GM18951 (cell line): ENCODE data around the gene RASAL2.

ENCODE experiments used
- POLR2A ChIP-seq: IDR thresholded peaks from 4 replicates; pipeline ENCODE4 v1.6.1; 2011; ENCODE audit warnings: mild to moderate bottlenecking; ENCODE audit not compliant: insufficient read length, insufficient read depth; ENCODE audit errors: extremely low read depth
- in situ Hi-C: fragments of 300-500 bp; cut with MboI; formaldehyde crosslinking; loops from one replicate; pipeline ENCODE4 v1.12.0; 2022; ENCODE audit warnings: low sequenced_read_pairs, mixed read lengths, inconsistent platforms; ENCODE audit not compliant: unreplicated experiment

RASAL2 gene

GRCh38 chr1:178060789-178061556, 32.9 kb upstream of the RASAL2 start:
- in situ Hi-C loops = no loop called here
- no peak for TF ChIP-seq POLR2A

GRCh38 chr1:178061620-178062019, 32.3 kb upstream of the RASAL2 start:
- in situ Hi-C loops = no loop called here
- TF ChIP-seq POLR2A = no peak

GRCh38 chr1:178064191-178064821, 29.6 kb upstream of the RASAL2 start:
- in situ Hi-C loops = no loop called here
- TF ChIP-seq POLR2A = no peak

- in situ Hi-C loops = no loop called here
- TF ChIP-seq POLR2A = no peak
Measured at GRCh38 chr1:178065250-178065649, 28.7 kb upstream of the RASAL2 start.

GRCh38 chr1:178066296-178066907, 27.5 kb upstream of the RASAL2 start:
- TF ChIP-seq POLR2A = no peak
- in situ Hi-C loops = no loop called here

- in situ Hi-C loops = no loop called here
- TF ChIP-seq POLR2A = no peak
Measured at GRCh38 chr1:178066908-178067614, 26.8 kb upstream of the RASAL2 start.

- in situ Hi-C loops = no loop called here
- no peak for TF ChIP-seq POLR2A
Measured at GRCh38 chr1:178071811-178072210, 22.1 kb upstream of the RASAL2 start.

- TF ChIP-seq POLR2A = no peak
- in situ Hi-C loops = no loop called here
Measured at GRCh38 chr1:178072326-178072725, 21.6 kb upstream of the RASAL2 start.

- in situ Hi-C loops = no loop called here
- no peak for TF ChIP-seq POLR2A
Measured at GRCh38 chr1:178075333-178075732, 18.6 kb upstream of the RASAL2 start.

- in situ Hi-C loops = no loop called here
- TF ChIP-seq POLR2A = no peak
Measured at GRCh38 chr1:178076607-178077006, 17.3 kb upstream of the RASAL2 start.

GRCh38 chr1:178077917-178078316, 16.0 kb upstream of the RASAL2 start:
- in situ Hi-C loops = no loop called here
- TF ChIP-seq POLR2A = no peak

- in situ Hi-C loops = no loop called here
- TF ChIP-seq POLR2A = no peak
Measured at GRCh38 chr1:178086294-178086693, 7.6 kb upstream of the RASAL2 start.

- TF ChIP-seq POLR2A = no peak
- in situ Hi-C loops = no loop called here
Measured at GRCh38 chr1:178086766-178087165, 7.1 kb upstream of the RASAL2 start.
